ENCODE data around the gene RAB13. TPM values are rescaled to one million over a fixed set of nuclear protein-coding genes. Genes with fewer than 3 reads are reported as not detected.

Gene RAB13
- total RNA-seq, 1 experiment from 2014 or later = 70.6 TPM

DNA sequence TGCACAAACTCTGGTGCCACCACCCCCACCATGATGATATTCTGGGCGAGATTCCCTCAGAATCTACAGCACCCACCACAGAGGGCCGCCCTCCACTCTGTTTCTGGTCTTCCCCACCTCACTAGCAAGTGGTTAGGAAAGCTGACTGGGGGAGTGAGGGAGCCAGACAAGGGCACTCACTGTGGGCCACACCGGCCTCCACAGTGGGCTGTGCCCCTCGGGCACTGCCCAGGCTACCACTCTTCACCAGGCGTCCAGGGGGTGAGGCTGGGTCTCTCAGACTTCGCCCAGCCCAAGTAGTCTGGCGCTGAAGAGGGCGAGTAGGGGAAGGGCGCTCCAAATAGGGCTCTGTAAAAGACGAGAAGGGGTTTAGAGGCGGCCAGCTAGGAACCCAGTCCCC lies 52.2 kb downstream of the RAB13 start:
- TF ChIP-seq POLR2AphosphoS5 (IDR thresholded peaks at IDR 0.05; ENCODE audit: low read depth, low read length) (no peak), TCF7L2 (IDR thresholded peaks at IDR 0.05; ENCODE audit: low read depth, low read length) (no peak), REST (IDR thresholded peaks at IDR 0.05; ENCODE audit: insufficient read depth in 1 of 2, low read depth in 2 of 2, low read length in 1 of 2) (no peak), SIN3A (IDR thresholded peaks at IDR 0.05; ENCODE audit: borderline replicate concordance, insufficient read depth, low read depth, low read length) (no peak)
- TF ChIP-seq, protein P1, sequence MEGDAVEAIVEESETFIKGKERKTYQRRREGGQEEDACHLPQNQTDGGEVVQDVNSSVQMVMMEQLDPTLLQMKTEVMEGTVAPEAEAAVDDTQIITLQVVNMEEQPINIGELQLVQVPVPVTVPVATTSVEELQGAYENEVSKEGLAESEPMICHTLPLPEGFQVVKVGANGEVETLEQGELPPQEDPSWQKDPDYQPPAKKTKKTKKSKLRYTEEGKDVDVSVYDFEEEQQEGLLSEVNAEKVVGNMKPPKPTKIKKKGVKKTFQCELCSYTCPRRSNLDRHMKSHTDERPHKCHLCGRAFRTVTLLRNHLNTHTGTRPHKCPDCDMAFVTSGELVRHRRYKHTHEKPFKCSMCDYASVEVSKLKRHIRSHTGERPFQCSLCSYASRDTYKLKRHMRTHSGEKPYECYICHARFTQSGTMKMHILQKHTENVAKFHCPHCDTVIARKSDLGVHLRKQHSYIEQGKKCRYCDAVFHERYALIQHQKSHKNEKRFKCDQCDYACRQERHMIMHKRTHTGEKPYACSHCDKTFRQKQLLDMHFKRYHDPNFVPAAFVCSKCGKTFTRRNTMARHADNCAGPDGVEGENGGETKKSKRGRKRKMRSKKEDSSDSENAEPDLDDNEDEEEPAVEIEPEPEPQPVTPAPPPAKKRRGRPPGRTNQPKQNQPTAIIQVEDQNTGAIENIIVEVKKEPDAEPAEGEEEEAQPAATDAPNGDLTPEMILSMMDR (IDR thresholded peaks at IDR 0.05) = no peak
- ChIA-PET CTCF (no interaction called here), POLR2A (no interaction called here)
- no peak overlapping the region for H3K27ac ChIP-seq (ENCODE audit: low read length)
- no peak for ATAC-seq
- 0 out of 2 replicates have a peak, but pooled peaks cover 6% of the 10 kb centered on the region for H3K36me3 ChIP-seq (ENCODE audit: control insufficient read depth, insufficient read depth, low read length)
- H3K27me3 ChIP-seq (ENCODE audit: control insufficient read depth, insufficient read depth, low read length) = no peaks in the 10 kb centered on the region
- DNase-seq (ENCODE audit: low read depth, low spot score) = no peak
- in situ Hi-C loops (cut with HindIII; ENCODE audit: low pct_unique_long_range_greater_than_20kb, low sequenced_read_pairs) (no loop called here), intact Hi-C loops (cut with micrococcal nuclease; ENCODE audit: unreplicated experiment) (no loop called here)
- H3K4me1 ChIP-seq (ENCODE audit: control insufficient read depth, insufficient read depth, low read length) = no peaks in the 10 kb centered on the region
- no peaks in the 10 kb centered on the region for H3K9me3 ChIP-seq (ENCODE audit: control insufficient read depth, insufficient read depth, low read depth, low read length)
- no TSS peak for BruUV-seq (replicated peaks)
- H3K4me3 ChIP-seq (ENCODE audit: low read depth in 2 of 2, low read length in 2 of 2) = no peak overlapping the region

- H3K36me3 ChIP-seq (ENCODE audit: control insufficient read depth, insufficient read depth, low read length) = 0 out of 2 replicates have a peak, but pooled peaks cover 6% of the 10 kb centered on the region
Observed at GRCh38 chr1:153933430-153933829, 52.7 kb downstream of the RAB13 start.

More at GRCh38 chr1:153933430-153933829, 52.7 kb downstream of the RAB13 start:
- POLR2A ChIA-PET = interaction anchor here (0.6 kb wide), 1 partner anchor 54 kb away, joined by 5 read pairs; no protein-coding TSS in a partner anchor
- Histone ChIP-seq H3K4me3 (ENCODE audit: low read depth in 2 of 2, low read length in 2 of 2) (no peak overlapping the region), H3K27ac (ENCODE audit: low read length) (no peak overlapping the region), H3K9me3 (ENCODE audit: control insufficient read depth, insufficient read depth, low read depth, low read length) (no peaks in the 10 kb centered on the region), H3K4me1 (ENCODE audit: control insufficient read depth, insufficient read depth, low read length) (no peaks in the 10 kb centered on the region), H3K27me3 (ENCODE audit: control insufficient read depth, insufficient read depth, low read length) (no peaks in the 10 kb centered on the region)
- DNase-seq (ENCODE audit: low read depth, low spot score) = no peak
- no TSS peak for BruUV-seq (replicated peaks)
- CTCF ChIA-PET = no interaction called here
- intact Hi-C loops (cut with micrococcal nuclease; ENCODE audit: unreplicated experiment) (no loop called here), in situ Hi-C loops (cut with HindIII; ENCODE audit: low pct_unique_long_range_greater_than_20kb, low sequenced_read_pairs) (no loop called here)
- ATAC-seq = no peak
- TF ChIP-seq POLR2AphosphoS5 (IDR thresholded peaks at IDR 0.05; ENCODE audit: low read depth, low read length) (no peak), REST (IDR thresholded peaks at IDR 0.05; ENCODE audit: insufficient read depth in 1 of 2, low read depth in 2 of 2, low read length in 1 of 2) (no peak), TCF7L2 (IDR thresholded peaks at IDR 0.05; ENCODE audit: low read depth, low read length) (no peak), SIN3A (IDR thresholded peaks at IDR 0.05; ENCODE audit: borderline replicate concordance, insufficient read depth, low read depth, low read length) (no peak)
- TF ChIP-seq, protein P1 (IDR thresholded peaks at IDR 0.05) = no peak
